Activated CD8-positive, alpha-beta memory T cell treated with anti-CD3 and anti-CD28 coated beads, Interleukin-2, amount 50 U/mL, for 1 hour (primary cell): ENCODE measurements around the gene PRDM12.

Source experiments
- DNase-seq: peaks from one replicate; pipeline ENCODE4 v3.0.0-alpha.2; 2020; ENCODE audit errors: extremely low read depth

Gene PRDM12

GRCh38 chr9:130664251-130665028 is at the start of gene PRDM12:
PRDM12 (plus strand) TSS chr9:130664594; CDS start chr9:130664654, 60 bp downstream.
- no peak for DNase-seq

DNA sequence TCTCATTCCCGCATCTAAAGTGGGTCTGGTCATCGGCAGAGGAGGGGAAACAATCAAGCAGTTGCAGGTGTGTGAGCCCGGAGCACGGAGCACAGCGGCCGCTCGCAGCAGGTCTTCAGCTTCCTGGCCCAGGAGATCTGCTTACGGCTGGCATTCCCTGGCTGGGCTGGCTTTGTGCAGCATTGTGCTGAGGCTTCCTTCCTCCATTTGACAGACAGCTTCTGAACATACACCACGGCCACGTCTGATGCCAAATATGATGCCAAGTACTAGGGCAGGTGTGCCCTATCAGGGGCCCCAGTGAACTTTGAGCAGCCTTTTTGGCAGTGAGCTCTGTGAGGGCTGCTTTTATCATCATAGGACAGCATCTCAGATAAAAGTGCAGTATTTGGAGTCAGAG is 47.9 kb upstream of the PRDM12 start:
- DNase-seq, result no peak

GRCh38 chr9:130623466-130623865 is 40.9 kb upstream of the PRDM12 start:
- no peak for DNase-seq

DNA sequence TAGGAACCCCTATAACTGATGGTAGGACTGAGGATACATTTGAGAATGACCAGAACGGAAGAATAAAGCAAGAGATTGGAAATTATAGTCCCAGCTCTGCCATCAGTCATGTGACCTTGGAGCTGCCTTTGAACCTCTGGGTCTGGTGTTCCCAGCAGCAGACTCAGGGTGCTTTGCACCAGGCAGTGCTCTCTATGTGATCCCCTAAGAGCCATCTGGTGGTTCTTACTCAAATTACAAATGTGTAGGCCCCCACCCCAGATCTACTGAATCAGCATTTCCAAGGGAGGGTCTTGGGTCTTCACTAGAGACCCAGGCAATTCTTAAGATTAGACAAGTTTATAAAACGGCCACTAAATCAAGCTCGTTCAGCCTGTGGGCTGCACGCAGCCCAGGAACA is 40.2 kb upstream of the PRDM12 start:
- no peak for DNase-seq

DNA sequence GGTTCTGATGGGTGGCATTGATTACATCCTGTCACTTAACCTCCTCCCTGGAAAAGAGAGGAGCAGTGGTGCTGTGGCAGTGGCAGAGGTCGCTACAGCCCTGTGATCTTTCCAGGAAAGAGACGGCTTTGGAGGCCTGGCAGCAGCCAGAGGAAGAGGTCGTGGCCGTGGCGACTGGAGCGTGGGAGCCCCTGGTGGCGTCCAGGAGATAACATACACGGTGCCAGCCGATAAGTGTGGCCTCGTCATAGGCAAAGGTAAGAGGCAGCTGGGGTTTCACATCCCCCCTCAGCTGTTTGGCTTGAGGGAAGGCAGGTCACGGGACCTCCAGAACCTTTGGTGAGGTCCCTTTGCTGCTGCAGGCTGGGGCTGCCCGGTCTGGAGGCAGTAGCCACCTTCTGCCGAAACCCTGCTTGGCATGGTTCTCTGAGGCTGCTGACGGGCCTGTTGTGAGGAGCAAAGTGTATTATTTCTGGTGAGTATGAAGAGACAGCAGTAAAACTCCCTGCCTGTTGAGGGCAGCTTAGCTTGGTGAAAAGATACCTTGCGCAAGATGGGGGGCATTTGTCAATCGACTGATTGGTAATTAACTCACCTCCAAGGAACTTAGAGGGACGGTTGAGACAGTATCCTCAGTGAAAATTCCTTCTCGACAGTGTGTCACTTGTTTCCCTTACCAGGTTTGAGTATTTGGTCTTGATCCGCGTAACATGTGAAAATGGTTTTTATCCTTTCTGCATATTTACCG is 38.0 kb upstream of the PRDM12 start:
- DNase-seq, result no peak

DNA sequence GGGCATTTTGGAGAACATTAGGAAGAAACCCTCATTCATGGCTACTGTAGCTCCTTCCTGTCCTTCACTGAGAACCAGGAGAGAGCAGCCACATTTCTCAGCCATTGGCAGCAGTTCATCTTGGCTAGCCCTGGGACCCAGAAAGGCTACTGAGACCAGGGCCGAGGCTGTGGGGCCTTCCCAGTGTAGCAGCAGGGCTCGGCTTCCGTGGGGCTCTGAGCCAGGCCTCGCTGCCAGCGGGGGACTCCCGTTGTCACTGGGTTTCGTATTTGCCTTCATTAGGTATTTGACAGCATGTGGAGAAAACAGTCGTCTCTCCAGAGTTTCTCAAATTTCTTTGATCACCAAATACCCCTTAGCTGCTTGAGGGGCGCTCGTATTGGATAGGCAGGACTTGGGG is 37.3 kb upstream of the PRDM12 start:
- DNase-seq, result no peak

DNA sequence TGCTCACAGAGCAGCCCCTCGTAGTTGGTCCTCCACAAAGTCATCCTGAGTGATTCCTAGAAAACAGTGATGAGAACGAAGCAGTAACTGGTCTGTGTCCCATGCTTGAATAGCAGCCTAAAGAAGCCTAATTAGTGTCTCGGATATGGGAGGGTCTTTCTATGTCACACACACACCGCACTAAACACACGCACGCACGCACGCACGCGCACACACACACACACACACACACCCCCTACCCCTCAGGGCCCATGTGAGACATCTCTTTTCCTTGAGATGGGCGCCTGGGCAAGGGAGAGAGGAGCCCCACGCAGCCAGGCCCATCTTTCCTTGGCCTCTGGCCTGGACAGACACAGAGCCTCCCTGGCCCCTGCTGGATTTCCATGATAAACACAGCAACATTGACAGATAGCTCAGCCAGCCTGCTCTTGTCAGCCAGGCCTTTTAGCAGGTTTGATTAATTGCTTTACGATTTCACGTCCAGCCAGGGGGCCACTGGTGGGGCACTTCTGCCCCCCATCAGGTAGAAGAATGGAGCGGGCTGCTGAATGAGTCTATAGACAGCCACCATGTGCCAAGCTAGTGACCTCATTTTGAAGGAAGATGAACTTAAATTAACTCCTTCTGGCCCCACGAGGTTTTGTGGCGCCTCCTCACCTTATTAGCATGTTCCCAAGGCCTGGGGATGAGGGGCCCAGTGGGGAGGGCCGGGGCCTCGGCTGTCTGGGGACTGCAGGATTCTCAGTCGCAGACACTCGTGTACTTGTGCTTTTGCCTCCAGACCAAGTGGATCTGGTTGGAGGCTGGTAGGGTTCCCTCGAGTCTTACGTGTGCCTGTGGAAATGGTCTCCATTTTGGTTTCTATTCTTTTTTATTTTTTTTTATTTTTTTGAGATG is 36.2 kb upstream of the PRDM12 start:
- no peak for DNase-seq

GRCh38 chr9:130629443-130630070 is 34.8 kb upstream of the PRDM12 start:
- no peak for DNase-seq

DNA sequence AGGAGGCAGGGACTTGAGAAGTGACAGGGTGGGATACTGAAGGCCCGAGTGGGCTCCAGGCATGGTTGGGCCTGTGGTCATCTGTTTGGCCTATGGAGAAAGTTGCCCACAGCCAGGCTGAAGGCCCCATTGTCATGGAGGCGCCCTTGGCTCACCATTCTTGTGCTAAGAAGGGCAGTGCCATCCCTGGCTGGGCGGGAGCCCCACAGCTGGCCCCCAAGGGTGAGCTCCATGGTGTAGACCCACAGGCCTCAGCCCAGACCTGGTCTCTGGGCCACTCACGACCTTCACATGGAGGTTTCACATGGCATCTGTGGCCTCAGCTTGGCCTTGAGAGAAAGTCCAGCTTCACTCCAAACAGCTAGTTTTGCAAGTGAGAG is 34.3 kb upstream of the PRDM12 start:
- no peak for DNase-seq

GRCh38 chr9:130630506-130631330 is 33.7 kb upstream of the PRDM12 start:
- DNase-seq, result no peak

DNA sequence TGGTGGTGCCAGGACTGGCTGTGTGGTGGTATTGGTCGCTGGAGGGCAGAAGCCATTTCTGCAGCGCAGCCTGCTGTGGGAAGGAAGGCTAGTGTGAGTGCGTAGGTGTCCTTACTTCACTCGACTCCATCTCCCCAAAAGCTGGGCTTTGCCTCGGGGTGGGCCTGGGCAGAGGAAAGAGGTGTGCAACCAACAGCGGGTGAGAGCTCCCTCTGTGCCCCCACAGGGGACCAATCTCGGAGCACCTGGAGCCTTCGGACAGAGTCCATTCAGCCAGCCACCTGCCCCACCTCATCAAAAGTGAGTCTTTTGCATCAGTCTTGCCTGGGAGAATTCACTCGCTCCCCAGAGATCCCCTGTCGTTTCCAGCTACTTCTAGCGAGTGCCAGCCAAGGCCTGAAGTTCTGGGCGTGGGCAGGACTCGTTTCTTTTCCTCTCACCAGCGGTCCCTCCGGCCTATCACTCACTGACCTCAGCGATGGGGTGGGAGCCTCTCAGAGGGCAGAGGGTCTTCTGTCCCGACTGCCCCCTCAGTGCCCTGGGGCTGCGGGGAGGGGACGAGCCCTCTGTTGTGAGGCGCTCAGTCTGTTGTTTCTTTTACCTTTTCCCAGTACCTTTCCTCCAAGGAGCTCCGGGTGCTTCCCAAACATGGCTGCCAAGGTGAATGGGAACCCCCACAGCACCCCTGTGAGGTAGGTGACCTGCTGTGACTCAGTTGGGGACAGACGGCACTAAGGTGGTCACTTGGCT is 32.9 kb upstream of the PRDM12 start:
- no peak for DNase-seq

GRCh38 chr9:130632081-130632710 is 32.2 kb upstream of the PRDM12 start:
- no peak for DNase-seq

GRCh38 chr9:130632841-130633240 is 31.6 kb upstream of the PRDM12 start:
- no peak for DNase-seq

DNA sequence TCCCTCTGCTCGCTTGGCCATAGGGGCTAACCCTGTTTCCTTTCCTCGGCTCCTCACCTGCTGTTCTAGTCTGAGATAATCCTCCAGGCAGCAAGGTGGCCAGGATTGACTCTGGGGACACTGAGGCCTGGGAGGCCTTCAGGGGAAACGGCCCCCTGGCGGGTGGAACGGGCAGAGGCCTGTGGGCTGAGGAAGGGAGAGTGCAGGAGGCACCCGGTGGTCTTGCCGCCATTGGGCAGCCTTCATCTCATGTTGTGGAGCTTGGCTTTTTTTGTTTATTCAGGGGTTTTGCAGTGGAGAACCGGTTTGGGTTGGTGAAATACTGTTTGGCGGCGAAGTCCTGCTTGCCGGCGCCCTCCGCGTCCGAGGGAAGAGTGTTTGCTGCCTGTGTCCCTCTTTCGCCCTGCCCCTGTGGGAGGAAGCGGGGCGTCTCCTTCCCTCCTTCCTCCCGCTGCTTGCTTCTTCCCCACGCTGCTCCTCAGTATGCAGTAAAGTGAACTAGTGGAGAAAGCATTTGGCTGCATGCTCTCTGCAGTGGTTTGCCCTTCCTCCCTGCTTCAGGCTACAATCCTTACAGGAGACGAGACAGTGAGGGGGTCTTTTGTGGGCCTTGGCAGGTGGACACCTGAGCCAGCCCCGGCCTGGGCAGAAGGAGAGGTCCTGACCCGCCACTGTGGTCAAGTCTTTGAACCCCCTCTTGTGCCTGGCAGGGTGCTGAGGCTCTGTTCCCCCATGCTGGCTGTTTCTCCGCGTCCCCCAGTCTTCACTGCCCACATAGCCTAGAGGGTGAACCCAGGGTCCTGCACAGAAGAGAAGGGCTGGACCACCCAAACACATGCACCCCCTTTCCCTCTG is 30.8 kb upstream of the PRDM12 start:
- no peak for DNase-seq

DNA sequence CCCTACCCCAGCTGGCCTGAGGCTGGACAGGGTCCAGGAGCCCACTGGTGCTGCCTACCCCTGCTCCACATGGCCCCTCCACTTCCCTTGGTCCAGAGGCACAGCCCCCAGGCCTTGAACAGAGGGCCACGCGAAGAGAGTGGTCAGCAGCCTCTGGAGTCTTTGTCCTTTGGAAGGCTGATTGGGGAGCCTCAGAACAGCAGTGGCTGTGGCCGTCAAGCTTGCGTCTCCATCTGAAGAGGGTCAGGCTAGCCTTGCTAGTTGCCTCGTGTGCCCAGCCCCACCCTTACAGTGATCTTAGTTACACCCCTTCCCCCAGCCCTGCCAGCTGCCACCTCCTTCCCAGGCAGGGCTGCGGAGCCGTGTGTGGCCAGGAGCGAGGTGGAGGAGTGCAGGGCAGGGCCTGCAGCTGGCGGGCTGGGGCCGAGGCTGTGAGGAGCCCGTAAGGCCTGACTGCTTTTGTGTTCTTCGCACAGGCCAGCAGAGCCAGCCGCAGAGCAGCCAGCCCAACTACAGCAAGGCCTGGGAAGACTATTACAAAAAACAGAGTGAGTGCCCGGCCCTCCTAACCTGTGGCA is 30.1 kb upstream of the PRDM12 start:
- DNase-seq, result no peak

- no peak for DNase-seq
These were observed 29.6 kb upstream of the PRDM12 start for GRCh38 chr9:130634801-130635200.

DNA sequence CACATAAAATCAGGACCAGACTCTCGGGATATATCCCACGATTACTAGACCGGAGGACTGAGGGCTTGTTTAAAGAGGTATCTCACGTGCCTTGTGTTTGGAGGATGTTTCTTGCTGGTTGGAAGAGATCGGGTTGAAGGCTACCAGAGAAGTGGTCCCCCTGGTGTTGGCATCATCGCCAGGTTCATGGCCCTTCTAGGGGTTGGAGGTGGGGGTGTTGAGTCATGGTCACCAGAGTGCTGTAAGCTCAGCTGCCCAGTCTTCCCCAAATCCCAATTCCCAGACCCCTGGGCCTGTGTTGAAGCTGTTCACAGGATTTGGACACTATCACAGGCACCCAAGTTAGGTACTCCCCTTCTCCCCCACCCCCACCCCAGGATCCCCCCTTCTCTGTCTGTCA is 29.1 kb upstream of the PRDM12 start:
- no peak for DNase-seq
